AML-193 (cell line): ENCODE results near the gene MT1G.
"Not testable (repeated sequence)": the region's sequence is repeated elsewhere in the genome, so short reads cannot be mapped to it uniquely, and the experiment has no call there.

ENCODE experiments used
- DNase-seq, 2 experiments: peaks; one replicate each; lab custom pipeline; 2025; lab: John Stamatoyannopoulos, UW

MT1G gene

DNA sequence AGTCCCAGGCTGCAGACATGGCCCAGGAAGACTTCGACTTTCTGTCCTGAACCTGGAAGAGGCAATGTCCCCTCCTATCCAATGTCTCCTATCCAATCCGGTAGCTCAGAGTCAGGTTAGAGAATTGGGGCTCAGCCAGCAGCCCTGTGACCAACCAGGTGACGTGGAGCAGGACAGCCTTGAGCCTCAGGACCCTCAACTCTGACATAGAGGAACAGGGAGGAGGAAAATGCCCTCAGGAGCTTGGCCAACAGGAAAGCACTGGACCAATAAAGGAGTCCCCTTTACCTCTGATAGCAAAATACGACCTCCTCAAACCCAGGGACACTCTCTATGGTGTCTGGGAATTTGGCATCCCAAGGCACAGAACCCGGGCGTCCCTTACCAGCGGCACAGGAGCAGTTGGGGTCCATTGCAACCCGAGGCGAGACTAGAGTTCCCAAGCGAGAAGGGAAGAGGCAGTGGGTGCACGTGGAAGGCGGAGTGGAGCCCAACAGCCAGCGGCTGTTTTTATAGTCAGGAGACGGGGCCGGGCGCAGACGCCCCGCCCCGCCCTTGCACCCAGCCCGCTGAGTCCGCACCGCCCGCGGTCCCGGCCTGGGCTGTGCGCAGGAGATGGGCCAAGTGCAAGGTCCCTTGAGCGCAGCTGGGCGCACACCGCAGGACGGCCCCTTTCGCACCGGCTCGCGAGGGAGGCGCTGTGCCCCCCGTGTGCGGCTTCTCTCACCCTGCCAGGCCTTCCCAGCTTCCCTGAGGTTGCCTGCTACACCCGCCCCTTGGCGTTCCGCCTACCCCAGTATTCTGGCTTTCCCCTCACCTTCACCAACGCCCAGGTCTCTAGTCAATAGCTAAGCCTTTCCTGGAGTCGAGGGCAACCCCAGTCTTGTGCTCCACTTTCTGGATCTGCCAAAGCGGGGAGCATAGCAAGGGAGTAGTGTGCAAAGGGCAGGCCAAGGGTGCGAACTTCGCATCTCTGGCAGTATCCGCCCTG lies at the start of gene MT1G:
MT1G (minus strand) TSS at position 485 of the 991 bp plus-strand sequence; CDS start at position 413, 72 bp downstream.
- DNase-seq: no peak

DNA sequence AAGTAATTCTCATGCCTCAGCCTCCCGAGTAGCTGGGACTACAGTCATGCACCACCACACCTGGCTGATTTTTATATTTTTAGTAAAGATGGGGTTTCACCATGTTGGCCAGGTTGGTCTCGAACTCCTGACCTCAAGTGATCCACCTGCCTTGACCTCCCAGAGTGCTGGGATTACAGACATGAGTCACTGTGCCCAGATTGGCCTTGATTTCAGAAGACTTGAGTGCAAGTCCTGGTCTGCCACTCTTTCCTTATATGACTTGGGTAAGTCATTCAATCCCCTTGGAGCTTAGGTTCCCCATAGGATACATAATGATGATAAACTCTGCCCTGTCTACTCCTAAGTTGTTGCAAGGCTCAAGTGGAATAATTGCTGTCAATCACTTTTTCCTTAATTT lies 49.7 kb upstream of the MT1G start:
- not testable (repeated sequence) for DNase-seq

DNA sequence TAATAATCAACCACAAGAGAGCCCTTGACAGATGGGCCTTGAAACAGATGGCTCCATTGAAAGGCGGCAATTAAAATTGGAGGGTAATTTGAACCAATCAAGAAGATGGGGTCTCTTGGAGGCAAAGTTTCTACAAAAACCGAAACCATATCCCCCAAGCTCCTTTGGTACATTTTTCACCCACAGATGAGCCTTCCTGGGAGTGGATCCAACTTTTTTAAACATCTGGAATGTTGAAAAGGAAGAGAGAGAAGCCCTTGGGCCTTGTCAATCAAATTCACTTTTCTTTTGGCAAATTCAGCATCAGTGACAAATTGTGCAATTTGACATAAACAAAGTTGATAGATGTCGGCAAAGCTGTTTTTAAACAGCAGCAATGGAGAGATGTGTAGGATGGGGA lies 48.9 kb upstream of the MT1G start:
- DNase-seq: no peak

DNA sequence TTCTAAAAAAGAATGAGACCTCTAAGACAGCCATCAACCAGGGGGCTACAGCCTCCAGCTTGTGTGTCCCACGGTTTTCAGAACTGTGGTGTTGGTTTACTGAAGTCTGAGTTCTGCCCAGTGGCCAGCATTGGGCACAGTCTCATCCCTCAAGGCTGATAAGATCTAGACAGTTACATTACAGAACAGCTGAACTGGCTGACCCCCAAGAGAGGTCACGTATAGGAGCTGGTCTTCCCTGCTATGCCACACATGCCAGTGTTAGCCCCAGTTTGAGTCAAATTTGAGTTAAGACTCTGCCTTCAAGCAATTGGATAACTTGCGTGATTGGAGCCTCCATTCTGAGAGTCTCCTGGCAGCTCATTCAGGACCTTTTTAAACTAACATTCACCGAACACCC lies 47.3 kb upstream of the MT1G start:
- no peak for DNase-seq

DNA sequence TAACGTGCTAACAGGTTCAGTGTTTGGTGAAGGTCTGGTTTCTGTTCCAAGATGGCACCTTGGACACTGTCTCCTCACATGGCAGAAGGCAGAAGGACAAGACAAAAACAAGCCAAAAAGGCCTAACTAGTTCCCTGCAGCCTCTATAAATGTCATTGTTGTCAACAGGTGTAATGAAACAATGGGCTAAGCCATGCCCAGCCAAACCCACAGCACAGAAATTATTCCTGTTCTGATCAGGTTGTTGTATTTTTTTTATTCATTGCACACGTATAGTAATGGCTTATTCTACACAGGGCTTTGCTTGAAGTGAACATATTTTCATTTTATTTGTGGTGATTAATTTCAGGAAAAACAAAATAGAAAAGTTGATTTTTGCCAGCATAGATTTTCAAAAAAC lies 45.9 kb upstream of the MT1G start:
- DNase-seq: no peak

DNA sequence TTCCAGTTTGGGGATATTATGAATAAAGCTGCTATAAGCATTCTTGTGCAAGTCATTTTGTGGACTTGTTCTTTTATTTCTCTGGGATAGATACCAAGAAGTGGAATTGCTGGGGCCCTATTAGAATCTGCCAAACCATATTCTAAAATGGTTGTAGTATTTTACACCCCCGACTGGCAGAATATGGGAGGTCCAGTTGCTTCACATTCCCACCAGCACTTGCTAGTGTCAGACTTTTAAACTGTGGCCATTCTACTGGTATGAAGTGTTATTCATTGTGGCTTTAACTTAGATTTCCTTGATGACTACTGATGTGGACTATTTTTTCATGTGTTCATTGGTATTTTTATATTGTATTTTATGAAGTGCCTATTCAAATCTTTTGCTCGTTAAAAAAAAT lies 44.0 kb upstream of the MT1G start:
- no peak for DNase-seq

DNA sequence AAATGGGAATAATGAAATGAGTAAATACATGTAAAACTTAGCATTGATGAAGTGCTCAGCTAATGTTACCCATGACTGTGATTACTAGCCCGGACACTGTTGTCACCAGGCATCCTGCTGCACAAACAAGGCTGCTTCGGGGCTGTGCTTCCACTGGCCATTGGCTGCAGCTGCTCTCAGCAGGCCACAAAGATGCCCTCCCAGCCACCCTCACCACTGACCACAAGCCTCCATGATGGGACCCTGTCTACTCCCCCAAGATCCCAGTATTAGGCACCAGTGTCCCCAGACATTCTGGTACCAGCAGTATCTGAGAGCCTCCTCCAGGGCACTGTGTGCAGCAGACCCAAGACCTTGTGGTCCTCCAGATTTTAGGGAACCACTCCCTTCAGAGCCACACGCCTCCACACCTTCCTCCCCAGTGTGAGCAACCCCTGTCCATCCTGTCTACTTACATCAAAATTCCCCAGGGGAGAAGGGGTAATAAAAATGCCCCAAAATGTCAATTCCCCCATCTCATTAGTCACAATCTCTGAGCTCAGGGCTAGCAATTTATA lies 42.4 kb upstream of the MT1G start:
- no peak for DNase-seq

DNA sequence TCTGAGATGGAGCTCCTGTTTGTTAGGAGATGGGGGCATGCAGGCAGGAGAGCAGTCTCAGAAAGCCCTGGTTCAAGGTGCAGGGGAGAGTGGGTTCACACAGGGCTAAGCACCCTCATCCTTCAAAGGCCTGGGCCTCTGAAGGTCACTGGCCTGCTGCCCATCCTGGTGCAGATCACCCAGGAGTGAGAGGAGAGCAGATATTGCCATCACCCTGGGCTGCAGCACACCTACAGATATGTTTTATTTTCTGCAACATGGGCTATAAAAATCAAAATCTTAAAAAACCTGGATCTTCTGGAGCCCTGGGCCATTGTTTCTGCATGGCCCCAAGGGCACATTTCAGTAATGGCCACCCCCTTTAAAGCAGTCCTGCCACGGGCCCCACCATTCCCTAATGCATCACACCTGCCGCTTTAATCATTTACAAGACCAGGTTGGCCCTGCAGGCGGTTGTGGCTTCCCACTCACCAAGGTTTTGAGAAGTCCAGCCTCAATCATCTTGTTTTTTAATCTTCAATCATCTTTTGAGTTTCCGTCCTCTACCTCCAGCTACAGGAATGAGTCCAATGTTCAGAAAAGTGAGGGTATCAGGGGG lies 41.7 kb upstream of the MT1G start:
- DNase-seq: no peak

DNA sequence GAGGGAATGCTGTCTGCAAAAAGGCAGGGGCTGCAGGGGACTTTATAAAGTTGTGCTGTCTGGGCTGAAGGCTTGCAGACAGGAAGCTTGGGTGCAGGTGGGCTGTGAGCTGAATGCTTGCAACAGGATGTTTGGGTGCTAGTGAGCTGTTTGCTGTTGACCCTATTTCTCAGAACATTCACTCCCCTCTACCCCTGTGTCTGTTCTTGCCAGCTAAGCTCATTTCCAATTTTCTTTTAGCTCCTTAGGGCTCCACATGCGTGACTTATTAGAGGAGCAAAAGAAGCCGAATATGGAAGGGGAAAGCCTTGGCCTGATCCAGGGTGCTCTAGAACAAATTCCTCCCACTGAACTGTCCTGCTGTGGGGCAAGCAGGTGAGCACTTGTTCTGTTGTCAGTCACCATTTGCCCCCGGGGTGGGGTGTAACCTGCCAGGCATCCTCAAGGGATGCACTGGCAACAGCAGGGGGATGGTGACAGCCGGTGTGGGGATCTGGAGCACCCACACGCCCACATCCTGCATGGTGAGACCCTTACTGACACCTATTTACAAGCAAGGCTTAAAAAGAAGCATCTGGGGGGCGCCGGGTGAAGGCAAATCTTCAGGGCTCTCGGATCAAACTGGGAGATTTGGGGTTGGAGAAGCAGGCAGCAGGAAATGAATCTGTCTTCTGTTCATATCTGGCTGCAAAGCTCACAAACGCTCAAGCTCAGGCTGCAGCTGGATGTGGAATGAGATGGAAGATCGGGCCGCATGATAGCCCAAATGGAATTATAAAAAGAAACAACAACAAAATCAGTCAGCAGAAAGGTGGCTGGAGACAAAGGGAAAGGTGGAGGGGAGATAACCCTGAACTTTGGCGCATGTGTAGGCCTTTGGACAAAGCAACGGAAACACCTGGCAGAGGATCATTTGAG lies 40.9 kb upstream of the MT1G start:
- DNase-seq: no peak

DNA sequence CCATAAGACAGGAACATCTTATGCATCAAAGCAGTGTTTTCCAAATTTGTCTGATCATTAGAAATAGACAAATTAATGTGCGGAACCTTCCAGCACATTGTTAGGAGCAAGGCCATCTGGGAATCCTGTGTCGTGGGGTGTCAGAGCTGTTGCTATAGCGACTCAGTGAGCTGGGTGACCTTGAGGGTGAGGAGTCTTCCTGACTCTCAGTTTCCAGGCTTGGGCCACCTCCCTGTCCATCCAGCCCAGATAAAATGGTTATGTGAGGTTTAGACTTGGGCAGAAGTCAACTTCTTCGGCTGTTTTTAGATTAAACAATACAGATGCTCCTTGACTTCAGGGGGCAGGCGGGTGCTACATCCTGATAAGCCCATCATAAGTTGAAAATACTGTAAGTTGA lies 35.0 kb upstream of the MT1G start:
- DNase-seq: no peak

DNA sequence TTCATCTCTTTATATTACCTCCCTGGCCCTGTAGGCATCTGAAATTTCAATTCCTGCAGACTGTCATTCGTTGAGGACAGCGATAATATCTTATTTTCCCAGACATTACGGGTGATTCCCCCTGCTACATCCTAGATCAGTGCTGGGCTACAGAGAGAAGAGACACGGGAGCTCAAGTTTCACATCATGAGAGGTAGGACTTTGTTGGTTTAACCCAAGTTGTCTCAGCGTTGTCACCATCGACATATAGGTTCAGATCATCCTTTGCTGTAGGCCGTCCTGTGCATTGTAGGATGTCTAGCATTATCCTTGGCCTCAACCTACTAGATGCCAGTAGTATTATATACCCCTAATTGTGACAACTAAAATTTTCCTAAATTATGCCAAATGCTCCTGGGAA lies 33.7 kb upstream of the MT1G start:
- no peak for DNase-seq

DNA sequence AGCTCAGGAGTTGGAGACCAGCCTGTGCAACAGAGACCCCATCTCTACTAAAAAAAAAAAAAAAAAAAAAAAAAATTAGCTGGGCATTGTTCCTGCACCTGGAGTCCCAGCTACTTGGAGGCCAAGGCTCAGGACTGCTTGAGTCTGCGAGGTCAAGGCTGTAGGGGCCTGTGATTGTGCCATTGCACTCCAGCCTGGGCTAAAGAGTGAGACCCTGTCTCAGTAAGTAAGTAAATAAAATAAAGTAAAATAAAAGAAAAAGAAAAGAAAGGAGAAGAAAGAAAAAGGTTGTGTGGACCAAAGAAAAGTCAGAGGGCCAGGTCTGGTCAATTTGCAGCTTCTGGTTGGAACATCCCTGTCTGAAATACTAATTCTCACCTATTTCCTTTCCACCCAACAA lies 32.8 kb upstream of the MT1G start:
- DNase-seq: no peak

DNA sequence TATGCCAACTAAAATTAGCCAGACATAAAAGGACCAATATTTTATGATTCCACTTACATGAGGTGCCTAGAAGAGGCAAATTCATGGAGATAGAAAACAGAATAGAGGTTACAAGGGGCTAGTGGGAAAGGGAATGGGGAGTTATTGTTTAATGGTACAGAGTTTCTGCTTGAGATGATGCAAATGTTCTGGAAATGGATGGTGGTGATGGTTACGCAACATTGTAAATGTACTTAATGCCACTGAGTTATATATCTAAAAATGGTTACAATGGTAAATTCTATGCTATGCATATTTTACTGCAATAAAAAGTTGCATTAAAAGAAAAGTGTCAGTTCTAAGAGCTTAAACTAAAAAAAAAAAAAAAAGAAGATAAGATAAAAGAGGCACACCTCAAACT lies 32.3 kb upstream of the MT1G start:
- DNase-seq: no peak

DNA sequence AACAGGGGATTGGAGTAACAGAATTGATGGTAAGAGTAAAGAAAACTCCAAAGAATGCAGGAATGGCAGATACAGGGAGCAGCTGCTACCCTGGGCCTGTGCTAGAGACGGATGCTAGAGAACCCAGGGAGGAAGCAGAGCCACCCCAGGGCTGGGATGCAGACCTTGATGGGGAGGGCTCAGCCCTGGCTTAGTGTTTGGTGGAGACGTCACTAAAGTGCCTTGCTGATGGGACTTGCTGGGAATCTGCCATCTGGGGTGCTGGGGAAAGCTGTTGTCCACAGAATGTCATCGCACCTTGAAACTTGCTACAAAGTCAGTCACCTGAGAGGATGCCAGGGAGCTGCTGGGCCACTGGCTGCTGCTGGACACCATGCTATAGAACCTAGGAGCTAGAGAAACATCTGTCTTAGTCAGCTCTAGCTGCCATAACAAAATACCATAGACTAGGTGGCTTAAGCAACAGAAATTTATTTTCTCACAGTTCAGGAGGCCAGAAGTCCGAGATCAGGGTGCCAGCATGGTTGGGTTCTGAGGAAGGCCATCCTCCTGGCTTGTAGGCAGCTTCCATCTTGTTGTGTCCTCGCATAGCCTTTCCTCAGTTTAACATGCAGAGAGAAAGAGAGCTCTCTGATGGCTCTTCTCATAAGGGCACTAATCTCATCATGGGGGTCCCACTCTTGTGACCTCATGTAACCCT lies 29.7 kb upstream of the MT1G start:
- DNase-seq: no peak

DNA sequence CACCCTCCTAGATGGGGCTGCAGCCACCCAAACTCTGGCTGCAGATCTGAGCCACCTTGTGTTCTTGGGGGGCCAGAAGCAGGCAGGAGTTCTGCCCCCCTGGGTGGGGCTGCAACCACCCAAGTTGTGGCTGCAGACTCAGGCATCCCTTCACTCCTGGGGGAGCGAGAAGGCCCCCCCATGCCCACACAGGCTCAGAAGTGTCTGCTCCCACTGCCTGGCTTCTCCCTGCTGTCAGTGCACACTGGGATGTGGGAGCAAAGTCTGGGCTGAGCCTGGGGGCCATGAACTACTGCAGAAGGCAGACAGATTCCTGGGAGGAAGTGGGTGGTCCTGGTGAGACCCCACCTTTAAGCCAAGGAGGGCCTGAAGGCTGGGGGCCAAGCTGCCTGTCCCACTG lies 27.4 kb upstream of the MT1G start:
- no peak for DNase-seq

DNA sequence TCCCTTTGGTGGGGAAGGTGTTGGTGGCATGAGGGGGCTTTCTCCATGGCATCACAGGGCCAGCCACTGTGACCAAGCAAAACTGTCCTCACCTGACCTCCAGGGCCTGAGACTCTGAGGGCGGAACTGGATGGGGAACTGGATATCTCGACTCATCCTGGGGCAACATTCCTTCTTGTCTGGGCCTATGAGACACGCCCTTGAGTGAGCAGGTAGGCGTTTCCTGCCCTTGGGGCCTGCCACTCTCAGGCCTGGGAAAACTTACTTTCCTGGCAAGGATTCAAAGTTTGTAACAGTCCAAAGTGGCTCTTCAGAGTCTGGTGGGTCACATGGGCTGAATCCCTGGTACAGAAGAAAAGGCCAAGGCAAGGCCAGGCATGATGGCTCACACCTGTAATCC lies 24.0 kb upstream of the MT1G start:
- no peak for DNase-seq

DNA sequence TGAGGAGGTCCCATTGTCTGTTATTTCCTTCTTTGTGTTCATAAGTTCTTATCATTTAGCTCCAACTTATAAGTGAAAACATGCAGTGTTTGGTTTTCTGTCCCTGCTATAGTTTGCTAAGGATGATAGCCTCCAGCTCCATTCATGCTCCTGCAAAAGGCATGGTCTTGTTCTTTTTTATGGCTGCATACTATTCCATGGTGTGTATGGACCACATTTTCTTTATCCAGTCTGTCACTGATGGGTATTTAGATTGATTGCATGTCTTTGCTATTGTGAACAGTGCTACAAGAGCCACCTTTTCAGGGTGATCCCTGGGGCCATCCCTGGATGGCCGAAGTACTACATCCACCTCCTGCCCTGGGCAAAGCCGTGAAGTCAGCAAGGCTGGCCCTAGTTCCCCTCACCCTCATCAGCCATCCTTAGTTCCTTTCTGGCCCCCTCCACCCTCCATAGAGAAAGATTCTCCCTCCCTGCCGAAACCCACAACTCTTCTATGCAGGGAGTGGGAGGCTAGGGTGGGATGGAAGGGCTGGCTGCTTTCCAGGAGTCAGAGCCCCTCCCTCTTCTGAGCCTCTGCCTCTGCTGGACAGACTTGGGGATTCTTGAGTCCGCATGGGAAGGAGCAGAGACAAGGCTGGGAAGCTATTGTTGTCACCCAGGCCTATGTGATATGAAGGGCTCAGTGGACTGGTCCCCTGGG lies 22.7 kb upstream of the MT1G start:
- DNase-seq: no peak

DNA sequence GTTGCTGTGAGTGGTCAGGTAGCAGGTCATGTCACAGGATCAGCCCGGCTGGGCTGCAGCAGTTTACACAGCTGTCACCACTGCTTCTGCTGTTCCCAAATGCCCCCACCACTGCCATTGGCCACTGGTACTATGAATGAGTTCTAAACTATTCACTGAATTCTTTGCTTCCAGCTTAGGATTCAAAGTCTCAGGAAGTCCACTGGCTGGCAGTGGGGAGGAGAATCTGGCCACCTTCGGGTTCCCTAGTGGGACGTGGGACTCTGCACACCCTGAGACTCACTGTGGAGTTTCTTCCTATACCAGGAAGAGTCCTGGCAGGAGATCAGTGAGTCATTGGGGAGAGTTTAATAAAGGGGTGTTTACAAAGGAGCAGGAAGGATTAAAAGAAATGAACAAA lies 21.3 kb upstream of the MT1G start:
- DNase-seq: no peak

DNA sequence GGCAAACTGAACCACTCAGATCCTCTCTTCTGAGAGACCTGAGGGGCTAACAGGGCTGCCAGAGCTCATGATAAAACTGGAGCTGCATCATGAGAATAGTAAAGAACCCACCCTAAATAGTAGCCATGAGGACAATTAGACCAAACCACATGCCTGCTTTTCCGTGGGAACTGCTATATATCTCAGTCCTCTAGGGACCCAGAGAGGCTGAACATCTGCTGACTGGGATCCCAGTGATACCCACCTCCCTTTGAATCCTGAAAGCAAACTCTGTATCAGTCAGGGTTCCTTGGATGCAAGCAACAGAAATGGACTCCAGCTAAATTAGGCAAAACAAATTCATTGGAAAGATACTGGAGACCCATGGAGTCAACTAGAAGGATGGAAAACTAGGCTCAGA lies 20.9 kb upstream of the MT1G start:
- DNase-seq: no peak

DNA sequence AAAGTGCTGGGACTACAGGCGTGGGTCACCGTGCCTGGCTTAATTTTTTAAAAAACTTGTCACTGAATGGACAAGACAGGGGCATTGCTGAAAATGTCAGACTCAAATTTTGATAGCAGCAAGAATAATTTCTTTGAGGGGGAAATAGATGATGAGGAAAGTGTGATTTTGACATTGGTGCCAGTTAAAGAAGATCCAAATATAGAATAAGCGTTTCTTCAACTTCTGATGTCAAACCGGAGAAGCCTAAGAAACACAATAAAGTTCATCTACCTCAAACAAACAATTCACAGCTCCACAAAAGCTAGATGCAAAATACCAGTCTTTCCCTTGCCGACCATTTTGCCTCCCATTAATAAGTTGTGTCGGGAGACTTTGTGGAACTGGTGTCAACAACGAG lies 18.9 kb upstream of the MT1G start:
- no peak for DNase-seq
